ENCODE results near the gene NTM.

DNA sequence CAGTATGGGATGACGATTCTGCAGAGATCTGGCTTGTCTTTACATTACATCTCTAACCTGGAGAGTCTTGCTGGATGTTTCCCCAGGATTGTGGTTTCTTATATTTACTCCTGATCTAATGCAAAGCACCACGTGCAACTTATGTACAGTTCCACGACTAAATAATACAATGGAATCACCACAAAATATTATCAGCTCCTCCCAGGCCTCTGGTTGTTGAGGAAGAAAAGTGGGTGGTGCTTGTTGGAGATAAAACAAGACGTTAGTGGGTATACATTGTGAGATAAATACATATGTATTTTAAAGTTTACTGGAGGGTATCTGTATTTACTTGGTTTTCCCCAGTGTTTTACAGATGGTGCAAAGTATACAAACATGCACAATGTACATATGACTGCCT is 569.7 kb downstream of the NTM start:
- no peak for TF ChIP-seq POLR2AphosphoS5 (IDR thresholded peaks at IDR 0.05; ENCODE audit: low read depth, low read length)
- no peak for TF ChIP-seq POLR2A (IDR thresholded peaks at IDR 0.05; ENCODE audit: low read depth, low read length)
- no peak for TF ChIP-seq TAF1 (IDR thresholded peaks at IDR 0.05; ENCODE audit: borderline replicate concordance, low read depth, low read length)

Measured in GM12892 (cell line).